Endodermal cell (in vitro differentiated cells): ENCODE measurements around the gene HLA-DQA1. TPM values are rescaled to one million over a fixed set of nuclear protein-coding genes. Genes with fewer than 3 reads are reported as not detected.

Experiments used
- DNase-seq: peaks from one replicate; pipeline ENCODE4 v3.0.0-alpha.2; 2017
- H3K27ac ChIP-seq: 2 replicates; pipeline ENCODE4 v1.5.1; 2013; ENCODE audit warnings: mild to moderate bottlenecking, low read depth, low read length, moderate library complexity
- H3K27me3 ChIP-seq: 2 replicates; pipeline ENCODE4 v1.6.1; 2013; ENCODE audit warnings: mild to moderate bottlenecking, low read length, moderate library complexity; ENCODE audit not compliant: insufficient read depth, control insufficient read depth, poor library complexity, severe bottlenecking
- H3K36me3 ChIP-seq: 2 replicates; pipeline ENCODE4 v1.7.0; 2013; ENCODE audit warnings: mild to moderate bottlenecking, low read length, moderate library complexity; ENCODE audit not compliant: control insufficient read depth, insufficient read depth
- H3K4me1 ChIP-seq: one replicate; pipeline ENCODE4 v1.7.0; 2013; ENCODE audit warnings: low read length; ENCODE audit not compliant: control insufficient read depth, insufficient read depth
- H3K4me3 ChIP-seq: 2 replicates; pipeline ENCODE4 v1.5.1; 2013; ENCODE audit warnings: mild to moderate bottlenecking, low read length, moderate library complexity
- H3K9ac ChIP-seq: 2 replicates; pipeline ENCODE4 v1.6.1; 2013; ENCODE audit warnings: mild to moderate bottlenecking, low read length, moderate library complexity; ENCODE audit not compliant: poor library complexity, severe bottlenecking; ENCODE audit errors: extremely low read depth
- H3K9me3 ChIP-seq: 2 replicates; pipeline ENCODE4 v1.6.1; 2013; ENCODE audit warnings: mild to moderate bottlenecking, low read length, moderate library complexity; ENCODE audit not compliant: control insufficient read depth
- H3K27ac Mint-ChIP-seq: 2 replicates; pipeline ENCODE4 v1.8.0; 2020; ENCODE audit warnings: mixed read lengths
- H3K27me3 Mint-ChIP-seq: 2 replicates; pipeline ENCODE4 v1.8.0; 2021; ENCODE audit warnings: mild to moderate bottlenecking, mixed read lengths; ENCODE audit not compliant: insufficient read depth
- H3K36me3 Mint-ChIP-seq: 2 replicates; pipeline ENCODE4 v1.8.0; 2020; ENCODE audit warnings: low read depth, mixed read lengths
- H3K4me1 Mint-ChIP-seq: 2 replicates; pipeline ENCODE4 v1.8.0; 2020; ENCODE audit warnings: mixed read lengths
- H3K4me3 Mint-ChIP-seq: 2 replicates; pipeline ENCODE4 v1.8.0; 2020; ENCODE audit warnings: mild to moderate bottlenecking, moderate library complexity, mixed read lengths
- H3K9me3 Mint-ChIP-seq: 2 replicates; pipeline ENCODE4 v1.8.0; 2020; ENCODE audit warnings: mild to moderate bottlenecking, mixed read lengths
- WGBS, 2 experiments: methylation state at CpG; one replicate each; pipeline versions ENCODE4 v1.1.5 to v1.1.7; 2013; ENCODE audit warnings: missing lambda C conversion rate in 2 of 2, mixed read lengths in 1 of 2; ENCODE audit not compliant: insufficient coverage in 1 of 2, insufficient read length in 1 of 2; 5-methylcytosine and 5-hydroxymethylcytosine counted together
- total RNA-seq, 2 donors: library from RNA; stranded (reverse); fragmentation: NEBNext Ultra II Directional in 1 of 2; extraction: Animal tissue kit (Norgen Biotek cat#: 25700) in 1 of 2; gene quantifications; 2 replicates in 1 of 2; 3 replicates in 1 of 2; pipeline ENCODE4 v1.2.1, GENCODE V29; 2021
- TF ChIP-seq, protein P1 (sequence below): fragments of 200-600 bp; sonication (generic); conservative IDR thresholded peaks from 2 replicates; pipeline ENCODE4 v1.5.0; 2021; ENCODE audit warnings: antibody characterized with exemption, mild to moderate bottlenecking

Gene HLA-DQA1
- total RNA-seq, 2 donors from 2014 or later: 0.97 TPM; not detected in 1

DNA sequence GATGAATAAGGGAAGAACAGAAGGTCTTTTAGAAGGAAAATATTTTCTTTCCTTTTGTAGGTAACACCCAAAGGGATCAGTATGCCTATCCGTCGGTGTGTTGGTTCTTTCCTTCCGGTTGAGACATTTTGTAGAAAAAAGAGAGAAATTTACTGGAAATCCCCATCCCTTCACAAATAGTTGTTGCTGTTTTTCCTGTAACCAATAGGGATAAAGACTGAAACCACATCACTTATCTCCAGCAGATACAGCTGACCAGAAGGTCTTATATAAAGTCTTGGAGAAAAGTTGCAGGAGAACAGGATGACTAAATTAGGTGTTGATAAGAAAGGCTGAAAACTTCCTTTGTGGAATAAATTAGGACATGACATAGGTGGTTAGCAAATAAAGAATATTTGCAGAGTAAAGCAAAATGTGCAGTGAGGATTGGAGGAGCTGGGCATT lies 32.8 kb upstream of the HLA-DQA1 start:
- WGBS, 2 experiments: 41% methylated on average over 2 of the region's 3 CpGs; no CpG with 5 or more reads in 1 of the 2 experiments
- H3K27me3 ChIP-seq: no peaks in the 10 kb centered on the region
- no peak overlapping the region for H3K27ac ChIP-seq
- Mint-ChIP-seq H3K4me3 (no peak overlapping the region), H3K27me3 (peaks cover 6% of the 10 kb centered on the region), H3K9me3 (peaks cover 10% of the 10 kb centered on the region), H3K4me1 (no peaks in the 10 kb centered on the region), H3K36me3 (no peaks in the 10 kb centered on the region), H3K27ac (no peak overlapping the region)
- TF ChIP-seq, protein P1, sequence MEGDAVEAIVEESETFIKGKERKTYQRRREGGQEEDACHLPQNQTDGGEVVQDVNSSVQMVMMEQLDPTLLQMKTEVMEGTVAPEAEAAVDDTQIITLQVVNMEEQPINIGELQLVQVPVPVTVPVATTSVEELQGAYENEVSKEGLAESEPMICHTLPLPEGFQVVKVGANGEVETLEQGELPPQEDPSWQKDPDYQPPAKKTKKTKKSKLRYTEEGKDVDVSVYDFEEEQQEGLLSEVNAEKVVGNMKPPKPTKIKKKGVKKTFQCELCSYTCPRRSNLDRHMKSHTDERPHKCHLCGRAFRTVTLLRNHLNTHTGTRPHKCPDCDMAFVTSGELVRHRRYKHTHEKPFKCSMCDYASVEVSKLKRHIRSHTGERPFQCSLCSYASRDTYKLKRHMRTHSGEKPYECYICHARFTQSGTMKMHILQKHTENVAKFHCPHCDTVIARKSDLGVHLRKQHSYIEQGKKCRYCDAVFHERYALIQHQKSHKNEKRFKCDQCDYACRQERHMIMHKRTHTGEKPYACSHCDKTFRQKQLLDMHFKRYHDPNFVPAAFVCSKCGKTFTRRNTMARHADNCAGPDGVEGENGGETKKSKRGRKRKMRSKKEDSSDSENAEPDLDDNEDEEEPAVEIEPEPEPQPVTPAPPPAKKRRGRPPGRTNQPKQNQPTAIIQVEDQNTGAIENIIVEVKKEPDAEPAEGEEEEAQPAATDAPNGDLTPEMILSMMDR: no peak
- no peak overlapping the region for H3K9ac ChIP-seq
- H3K4me1 ChIP-seq: no peaks in the 10 kb centered on the region
- no peaks in the 10 kb centered on the region for H3K36me3 ChIP-seq
- DNase-seq: no peak
- peaks cover 3% of the 10 kb centered on the region for H3K9me3 ChIP-seq
- no peak overlapping the region for H3K4me3 ChIP-seq

DNA sequence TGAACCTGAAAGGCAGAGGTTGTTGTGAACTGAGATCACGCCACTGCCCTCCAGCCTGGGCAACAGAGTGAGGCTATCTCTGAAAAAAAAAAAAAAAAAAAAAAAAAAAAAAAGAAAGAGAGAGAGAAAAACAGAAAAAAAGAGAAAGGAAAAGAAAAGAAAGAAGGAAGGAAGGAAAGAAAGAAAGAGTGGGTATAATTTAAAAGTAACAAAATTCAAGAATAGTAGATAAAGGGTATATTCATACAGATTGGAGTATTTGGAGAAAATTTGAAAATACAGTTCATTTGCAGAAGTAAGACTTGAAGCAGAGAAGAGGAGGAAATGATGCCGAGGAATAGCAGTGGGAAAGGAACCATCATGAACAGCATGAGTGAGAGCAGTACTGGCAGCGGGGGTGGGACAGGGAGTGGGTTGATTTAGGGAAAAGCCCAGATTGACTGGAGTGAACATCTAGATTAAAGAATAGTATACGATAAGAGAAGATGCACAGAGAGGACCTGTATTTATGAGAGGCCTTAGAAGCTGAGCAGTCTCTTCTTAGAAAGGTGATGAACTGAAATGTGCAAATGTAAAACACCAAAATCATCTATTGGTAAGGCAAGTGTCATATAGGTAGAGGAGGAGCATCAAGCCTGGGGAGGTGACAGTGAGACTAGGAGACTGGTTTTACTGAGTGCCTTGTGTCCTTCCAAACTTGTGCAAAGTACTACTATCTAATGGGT lies 29.8 kb upstream of the HLA-DQA1 start:
- no peak overlapping the region for H3K27ac ChIP-seq
- H3K4me1 ChIP-seq: no peaks in the 10 kb centered on the region
- no peaks in the 10 kb centered on the region for H3K27me3 ChIP-seq
- Mint-ChIP-seq H3K27ac (no peak overlapping the region), H3K27me3 (peaks cover 6% of the 10 kb centered on the region), H3K4me1 (no peaks in the 10 kb centered on the region), H3K36me3 (no peaks in the 10 kb centered on the region), H3K9me3 (peaks cover 8% of the 10 kb centered on the region), H3K4me3 (no peak overlapping the region)
- H3K36me3 ChIP-seq: no peaks in the 10 kb centered on the region
- peaks cover 7% of the 10 kb centered on the region for H3K9me3 ChIP-seq
- WGBS, 2 experiments: 84 to 91% methylated on average over 3 to 4 of the region's 4 CpGs
- no peak for DNase-seq
- no peak overlapping the region for H3K9ac ChIP-seq
- TF ChIP-seq, protein P1: no peak
- no peak overlapping the region for H3K4me3 ChIP-seq

DNA sequence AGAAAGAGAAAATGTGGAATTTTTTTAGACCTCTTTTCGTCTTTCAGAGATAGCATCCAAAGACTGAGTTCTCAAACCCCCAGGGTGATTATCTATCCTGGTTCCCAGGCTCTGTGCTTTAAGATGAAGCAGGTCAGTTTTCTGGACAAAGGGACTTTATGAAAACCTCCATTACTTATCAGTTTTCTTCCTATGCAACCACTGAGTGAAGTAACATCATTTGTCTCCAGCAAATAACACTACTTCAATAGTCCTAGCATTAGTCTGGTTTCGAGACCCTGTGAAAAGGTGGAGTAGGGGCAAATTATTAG lies 29.3 kb upstream of the HLA-DQA1 start:
- TF ChIP-seq, protein P1: no peak
- H3K27ac Mint-ChIP-seq: no peak overlapping the region
- Histone ChIP-seq H3K36me3 (no peaks in the 10 kb centered on the region), H3K9ac (no peak overlapping the region), H3K4me3 (no peak overlapping the region), H3K27ac (no peak overlapping the region), H3K27me3 (no peaks in the 10 kb centered on the region), H3K4me1 (no peaks in the 10 kb centered on the region), H3K9me3 (peaks cover 7% of the 10 kb centered on the region)
- H3K27me3 Mint-ChIP-seq: peaks cover 6% of the 10 kb centered on the region
- no peak overlapping the region for H3K4me3 Mint-ChIP-seq
- DNase-seq: no peak
- H3K36me3 Mint-ChIP-seq: no peaks in the 10 kb centered on the region
- peaks cover 8% of the 10 kb centered on the region for H3K9me3 Mint-ChIP-seq
- no peaks in the 10 kb centered on the region for H3K4me1 Mint-ChIP-seq
- WGBS, 2 experiments: 66 to 100% methylated on average over 1 to 2 of the region's 2 CpGs
